ENCODE data around the gene LARP4B.

- TF ChIP-seq CTCF (IDR thresholded peaks at IDR 0.05; ENCODE audit: extremely low read depth in 1 of 2, insufficient read depth in 1 of 2, low read depth in 1 of 2, low read length in 2 of 2) (no peak), POLR2A (IDR thresholded peaks at IDR 0.05; ENCODE audit: low read depth, low read length) (no peak), EZH2 (IDR thresholded peaks at IDR 0.05; ENCODE audit: borderline replicate concordance, low read depth, low read length, severe bottlenecking) (no peak), JUN (IDR thresholded peaks at IDR 0.05; ENCODE audit: borderline replicate concordance, insufficient read depth, insufficient read length, low read depth) (no peak)
Measured at GRCh38 chr10:822661-823367, 108.7 kb downstream of the LARP4B start.

Data from endothelial cell of umbilical vein (primary cell).